HG03439 (cell line): ENCODE measurements around the gene RAC3.

Source experiments
- ATAC-seq: cut with Tn5 transposase; IDR thresholded peaks from one replicate; pipeline ENCODE4 v1.9.1; 2021; ENCODE audit warnings: mild to moderate bottlenecking, moderate library complexity; ENCODE audit not compliant: unreplicated experiment

Gene RAC3

DNA sequence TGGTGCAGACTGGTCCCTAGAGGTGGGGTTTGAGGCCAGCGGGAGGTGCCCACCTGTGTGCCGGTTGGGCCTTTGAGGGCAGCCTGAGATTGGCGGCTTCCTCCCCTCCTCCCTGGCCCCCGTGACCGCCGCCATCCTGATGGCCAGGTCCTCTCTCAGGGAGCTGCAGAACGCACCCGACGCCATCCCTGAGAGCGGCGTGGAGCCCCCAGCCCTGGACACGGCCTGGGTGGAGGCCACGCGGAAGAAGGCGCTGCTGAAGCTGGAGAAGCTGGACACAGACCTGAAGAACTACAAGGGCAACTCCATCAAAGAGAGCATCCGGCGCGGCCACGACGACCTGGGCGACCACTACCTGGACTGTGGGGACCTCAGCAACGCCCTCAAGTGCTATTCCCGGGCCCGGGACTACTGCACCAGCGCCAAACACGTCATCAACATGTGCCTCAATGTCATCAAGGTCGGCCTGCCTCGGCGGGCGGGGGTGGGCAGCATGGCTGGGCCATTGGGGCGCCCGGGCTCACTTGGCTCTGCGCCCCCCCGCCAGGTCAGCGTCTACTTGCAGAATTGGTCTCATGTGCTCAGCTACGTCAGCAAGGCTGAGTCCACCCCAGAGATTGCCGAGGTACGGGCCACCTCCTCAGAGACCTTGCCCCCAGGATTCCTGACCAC lies 23.0 kb downstream of the RAC3 start:
- no peak for ATAC-seq

DNA sequence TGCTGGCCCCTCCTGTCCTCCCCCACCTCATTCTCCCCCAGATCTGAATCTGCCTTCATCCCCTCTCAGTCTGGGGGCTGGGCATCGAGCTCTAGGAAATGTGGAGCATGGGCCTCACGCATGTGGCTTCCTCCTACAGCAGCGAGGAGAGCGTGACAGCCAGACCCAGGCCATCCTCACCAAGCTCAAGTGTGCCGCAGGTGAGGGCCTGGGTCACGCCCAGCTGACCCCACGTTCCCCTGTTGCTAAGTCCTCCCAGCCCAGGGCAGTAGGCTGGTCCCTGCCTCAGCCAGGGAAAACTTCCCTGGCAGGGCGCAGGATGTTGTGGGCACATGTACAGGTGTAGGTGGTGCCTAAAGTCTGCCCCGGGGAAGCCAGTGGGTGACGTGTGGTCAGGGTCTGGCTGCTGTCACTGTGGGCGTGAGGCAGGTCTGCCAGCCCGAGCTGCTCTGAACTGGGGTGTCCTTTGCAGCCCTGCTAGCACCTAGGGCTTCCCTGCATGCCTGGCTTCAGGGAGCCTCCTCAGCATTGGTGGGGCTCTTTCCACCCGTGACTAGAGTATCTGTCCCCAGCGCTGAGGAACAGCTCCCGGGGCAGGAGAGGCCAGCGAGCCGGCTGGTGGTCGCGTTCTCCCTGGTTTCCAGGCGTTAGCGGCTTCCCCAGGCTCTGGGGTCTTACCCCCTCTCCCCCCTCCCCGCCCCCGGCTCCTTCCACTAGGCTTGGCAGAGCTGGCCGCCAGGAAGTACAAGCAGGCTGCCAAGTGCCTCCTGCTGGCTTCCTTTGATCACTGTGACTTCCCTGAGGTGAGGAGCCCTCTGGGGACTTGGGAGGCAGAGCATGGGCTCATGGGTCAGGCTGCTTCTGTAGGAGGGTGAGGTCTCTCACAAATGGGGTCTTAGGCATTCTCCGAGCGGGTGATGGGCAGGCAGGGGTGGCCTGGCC lies 23.8 kb downstream of the RAC3 start:
- no peak for ATAC-seq

DNA sequence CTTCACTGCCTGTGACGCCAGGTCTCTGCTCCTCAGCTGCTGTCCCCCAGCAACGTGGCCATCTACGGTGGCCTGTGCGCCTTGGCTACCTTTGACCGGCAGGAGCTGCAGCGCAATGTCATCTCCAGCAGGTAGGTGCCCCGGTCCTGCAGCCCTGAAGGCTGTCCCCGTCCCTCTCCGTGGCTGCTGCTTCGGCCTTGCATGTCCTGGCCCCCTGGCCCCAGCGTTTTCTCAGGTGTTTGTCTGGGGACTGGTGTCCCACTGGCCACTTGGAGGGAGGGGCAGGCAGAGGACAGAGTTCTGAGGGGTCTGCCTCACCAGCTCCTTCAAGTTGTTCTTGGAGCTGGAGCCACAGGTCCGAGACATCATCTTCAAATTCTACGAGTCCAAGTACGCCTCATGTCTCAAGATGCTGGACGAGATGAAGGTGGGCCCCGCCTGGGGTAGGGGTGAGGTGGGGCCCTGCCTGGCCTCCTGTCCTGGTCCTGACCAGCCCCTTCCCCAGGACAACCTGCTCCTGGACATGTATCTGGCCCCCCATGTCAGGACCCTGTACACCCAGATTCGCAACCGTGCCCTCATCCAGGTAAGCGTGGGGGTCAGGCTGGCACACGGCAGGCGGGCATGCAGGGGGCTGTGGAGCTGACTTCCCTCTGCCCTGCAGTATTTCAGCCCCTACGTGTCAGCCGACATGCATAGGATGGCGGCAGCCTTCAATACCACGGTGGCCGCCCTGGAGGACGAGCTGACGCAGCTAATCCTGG lies 24.7 kb downstream of the RAC3 start:
- no peak for ATAC-seq

DNA sequence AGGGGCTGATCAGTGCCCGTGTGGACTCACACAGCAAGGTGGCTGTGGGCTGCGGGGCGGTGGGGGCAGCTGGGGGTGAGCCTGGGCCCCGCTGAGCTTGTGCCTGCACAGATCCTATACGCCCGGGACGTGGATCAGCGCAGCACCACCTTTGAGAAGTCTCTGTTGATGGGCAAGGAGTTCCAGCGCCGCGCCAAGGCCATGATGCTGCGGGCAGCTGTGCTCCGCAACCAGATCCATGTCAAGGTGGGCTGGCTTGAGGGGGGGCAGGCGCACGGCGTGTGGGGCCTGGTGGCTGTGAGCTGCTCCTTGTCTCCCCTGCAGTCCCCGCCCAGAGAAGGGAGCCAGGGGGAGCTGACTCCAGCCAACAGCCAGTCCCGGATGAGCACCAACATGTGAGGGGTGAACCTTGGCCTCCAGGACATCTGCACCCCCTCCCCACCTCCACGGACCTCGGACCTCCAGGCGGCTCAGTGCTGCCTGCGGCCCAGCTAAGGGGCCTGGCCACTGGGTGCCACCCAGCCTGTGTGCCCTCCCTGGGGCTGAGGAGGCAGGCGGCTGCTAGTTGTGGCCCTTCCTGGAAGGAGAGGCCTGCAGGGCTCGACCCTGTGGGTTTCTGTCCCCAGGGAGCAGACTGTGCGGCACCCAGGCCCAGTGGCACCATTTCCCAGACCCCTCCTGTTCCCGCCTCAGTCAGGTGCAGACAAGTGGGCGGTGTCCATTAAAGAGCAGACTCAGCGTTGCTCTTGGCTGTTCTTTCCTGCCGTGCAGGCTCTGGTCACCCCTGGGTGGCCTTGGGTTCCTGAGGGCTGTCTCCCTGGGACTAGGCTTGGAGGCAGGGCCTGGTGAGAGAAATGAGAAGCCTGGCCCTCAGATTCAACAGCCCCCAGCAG lies 25.5 kb downstream of the RAC3 start:
- no peak for ATAC-seq

DNA sequence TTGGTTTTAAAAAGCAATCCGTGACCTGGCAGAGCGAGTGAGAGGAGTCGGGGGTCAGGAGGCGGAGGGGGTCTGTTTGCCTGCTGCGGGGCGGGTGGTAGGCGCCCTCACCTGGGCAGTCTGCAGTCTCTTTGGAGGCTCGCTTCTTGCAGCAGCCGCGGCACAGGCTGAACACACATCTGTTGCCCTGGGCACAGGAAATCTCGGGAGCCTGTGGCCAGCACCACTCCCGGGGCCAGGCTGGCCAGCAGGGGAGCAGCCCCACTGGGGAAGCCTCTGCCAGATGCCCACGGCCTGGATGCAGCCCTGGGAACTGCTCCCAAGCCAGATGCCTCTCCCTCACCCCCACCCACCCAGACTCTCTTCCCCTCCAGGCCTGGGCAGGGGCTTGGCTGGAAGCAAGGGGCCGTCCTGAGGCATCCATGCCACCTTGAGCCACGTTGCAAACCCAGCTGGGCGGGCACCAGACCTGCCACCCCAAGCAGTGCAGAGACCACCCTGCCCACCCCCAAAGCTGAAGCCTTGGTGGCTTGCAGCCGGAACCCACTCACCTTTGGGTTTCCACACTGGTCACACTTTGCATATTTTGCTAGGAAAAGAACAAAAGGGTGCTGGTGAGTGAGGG lies 26.9 kb downstream of the RAC3 start:
- no peak for ATAC-seq

DNA sequence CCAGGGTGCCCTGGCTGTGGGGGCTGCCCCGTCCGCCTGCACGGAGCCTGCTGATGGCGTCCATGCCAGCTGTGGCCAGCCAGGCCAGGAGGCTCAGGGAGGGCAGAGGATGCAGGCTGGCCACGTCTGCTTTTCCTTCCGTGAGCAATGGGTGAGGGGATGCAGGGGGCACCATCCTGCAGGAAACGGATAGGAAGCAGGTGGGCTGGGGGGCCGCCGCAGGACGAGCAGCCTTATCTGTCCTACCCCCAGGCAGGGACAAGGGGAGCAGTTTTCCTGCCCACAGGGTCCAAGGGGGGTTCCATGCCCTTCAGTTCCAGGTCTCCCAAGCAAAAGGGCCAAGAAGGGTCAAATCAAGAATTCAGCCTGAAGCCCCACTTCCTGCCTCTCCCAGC lies 27.4 kb downstream of the RAC3 start:
- ATAC-seq: no peak

DNA sequence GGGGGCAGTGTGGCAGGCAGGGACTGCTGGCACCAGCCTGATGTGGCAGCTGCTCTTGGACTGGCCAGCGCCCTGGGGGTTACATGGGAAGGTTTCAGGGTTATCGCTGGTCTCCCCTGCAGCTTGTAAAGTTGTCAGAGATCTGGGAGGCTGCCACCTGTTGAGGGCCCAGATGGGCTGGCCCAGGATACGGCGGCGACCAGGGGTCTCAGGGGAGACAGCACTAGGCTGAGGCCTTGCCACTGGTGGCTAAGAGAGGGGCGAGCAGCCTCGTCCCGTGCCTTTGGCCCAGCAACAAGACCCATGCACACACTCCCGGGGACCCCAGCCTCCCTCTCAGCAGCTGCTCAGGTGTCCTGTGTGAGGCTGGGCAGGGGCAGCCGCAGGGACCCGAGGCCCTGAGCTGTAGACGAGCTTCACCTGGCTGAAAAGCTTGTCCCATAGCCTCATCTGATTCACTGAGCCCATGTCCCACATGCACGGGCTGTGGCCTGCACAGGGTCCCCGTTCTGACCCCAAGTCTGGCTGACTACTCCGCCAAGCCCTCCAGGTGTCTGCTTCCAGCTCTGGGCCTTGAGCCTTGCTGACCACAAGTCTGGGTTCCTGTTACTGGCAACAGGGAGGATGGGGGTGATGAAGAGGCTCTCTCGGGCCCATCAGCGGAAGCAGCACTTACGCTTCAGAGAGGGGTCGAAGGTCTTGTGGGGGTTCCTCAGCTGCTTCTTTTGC lies 28.0 kb downstream of the RAC3 start:
- no peak for ATAC-seq

- no peak for ATAC-seq
Observed at GRCh38 chr17:82060001-82060380, 28.5 kb downstream of the RAC3 start.

DNA sequence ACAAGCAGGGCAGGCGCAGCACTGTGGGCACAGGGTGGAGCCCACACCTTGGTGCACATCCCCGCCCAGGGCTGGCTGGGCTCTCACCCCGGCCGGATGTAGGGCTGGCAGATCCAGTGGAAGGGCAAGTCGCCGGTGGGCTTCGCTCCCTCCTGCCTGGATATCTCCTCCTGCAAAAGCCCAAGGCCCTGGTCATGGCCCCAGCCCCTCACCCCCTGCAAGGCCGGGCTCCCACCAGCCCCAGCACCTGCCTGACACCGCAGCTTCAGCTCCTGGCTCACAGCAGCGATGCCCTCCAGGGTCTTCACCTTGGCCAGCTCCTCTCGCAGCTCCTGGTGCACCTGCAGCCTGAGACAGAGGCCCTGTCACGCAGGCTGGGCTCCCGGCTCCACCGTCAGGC lies 29.1 kb downstream of the RAC3 start:
- ATAC-seq: no peak

GRCh38 chr17:82061047-82061925 lies 29.8 kb downstream of the RAC3 start:
- ATAC-seq: no peak

GRCh38 chr17:82062076-82062983 lies 30.9 kb downstream of the RAC3 start:
- no peak for ATAC-seq

DNA sequence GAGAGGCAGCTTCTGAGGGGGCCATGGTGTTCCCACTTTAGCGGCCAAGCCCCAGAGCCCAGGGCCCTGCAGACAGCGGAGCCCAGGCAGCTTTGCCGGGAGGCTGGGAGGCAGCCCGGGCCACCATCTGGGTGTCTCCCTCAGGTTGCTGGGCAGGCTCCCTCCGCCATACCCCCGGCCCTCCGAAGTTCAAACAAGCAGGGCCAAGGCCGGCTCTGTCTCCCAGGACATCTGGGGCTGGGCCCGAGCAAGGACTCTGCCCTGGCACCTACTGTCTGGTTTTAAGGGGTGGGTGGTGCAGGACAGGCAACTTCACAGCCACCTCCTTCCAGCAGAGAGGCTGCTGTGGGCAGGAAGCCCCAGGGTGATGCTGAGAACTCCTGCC lies 31.5 kb downstream of the RAC3 start:
- ATAC-seq: no peak

GRCh38 chr17:82063424-82064415 lies 32.2 kb downstream of the RAC3 start:
- ATAC-seq: no peak

DNA sequence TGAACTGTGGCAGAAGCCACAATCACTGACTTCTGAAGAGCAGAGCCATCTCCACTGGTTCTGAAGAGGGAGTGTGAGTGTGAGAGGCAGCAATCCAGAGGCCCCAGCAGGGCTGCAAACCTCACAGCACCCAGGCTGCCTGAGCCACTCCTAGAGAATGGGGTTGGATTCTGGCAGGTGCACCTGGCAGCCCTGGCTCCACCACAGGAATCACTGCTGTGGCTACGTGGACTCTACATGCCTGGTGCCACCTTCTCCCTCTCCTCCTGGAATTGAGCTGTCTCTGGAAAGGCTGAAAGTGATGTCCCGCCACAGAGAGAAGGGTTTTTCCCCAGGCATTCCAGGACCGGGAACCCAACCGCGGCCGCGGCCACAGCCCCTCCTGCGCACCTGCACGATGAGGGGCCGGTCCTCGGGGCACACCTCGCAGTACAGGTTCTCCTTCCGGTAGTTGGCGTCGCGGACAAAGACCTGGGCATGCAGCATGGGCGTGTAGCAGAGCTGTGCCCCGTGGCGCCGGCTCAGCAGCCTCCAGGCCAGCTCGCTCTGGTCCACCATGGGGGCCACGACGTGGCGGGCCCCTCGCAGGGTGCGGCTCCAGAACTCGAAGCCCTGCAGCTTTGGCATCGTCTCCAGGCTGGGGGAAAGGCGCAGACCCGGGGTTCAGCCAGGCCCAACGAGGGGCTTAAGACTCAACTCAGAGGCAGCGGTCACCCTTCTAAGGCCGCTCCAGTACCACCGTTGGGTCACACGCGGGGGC lies 33.1 kb downstream of the RAC3 start:
- ATAC-seq: no peak

DNA sequence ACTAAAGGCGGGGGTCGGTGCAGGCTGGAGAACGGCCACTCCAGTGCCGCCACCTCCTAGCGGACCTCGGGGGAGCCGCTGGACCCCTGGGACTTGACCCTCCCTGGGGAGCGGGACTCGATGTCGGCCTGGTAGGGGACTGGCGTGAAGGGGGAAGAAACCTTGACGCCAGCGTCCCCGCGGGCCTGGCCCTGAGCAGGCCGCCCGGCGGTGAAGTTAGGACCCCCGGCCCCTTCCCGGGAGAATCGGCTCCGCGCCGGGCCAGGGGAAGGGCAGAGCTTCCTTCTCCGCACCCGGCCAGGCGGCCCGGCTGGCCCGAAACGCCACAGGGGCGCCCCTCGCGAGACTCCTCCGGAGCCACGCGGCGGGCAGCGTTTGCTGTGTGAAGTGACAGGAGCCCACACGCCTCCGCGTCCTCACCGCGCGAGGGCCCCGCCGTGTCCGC lies 33.7 kb downstream of the RAC3 start:
- ATAC-seq: no peak
